ENCODE results near the gene KAZN. TPM values are rescaled to one million over a fixed set of nuclear protein-coding genes. Genes with fewer than 3 reads are reported as not detected.
"Not testable (repeated sequence)": the region's sequence is repeated elsewhere in the genome, so short reads cannot be mapped to it uniquely, and the experiment has no call there.

The KAZN gene
- total RNA-seq, 1 donor from 2014 or later = 7.9 TPM

GRCh38 chr1:14958249-14959058, 360.0 kb downstream of the KAZN start:
- peak overlapping the region; percentile 2 for H3K4me3 Mint-ChIP-seq (ENCODE audit: unreplicated experiment)
- no peak for DNase-seq
- TF ChIP-seq CTCF (IDR thresholded peaks at IDR 0.05; ENCODE audit: partially characterized antibody, unreplicated experiment) = no peak
- H3K4me1 Mint-ChIP-seq (ENCODE audit: low read depth, unreplicated experiment) = peaks cover 11% of the 10 kb centered on the region
- H3K27me3 Mint-ChIP-seq (ENCODE audit: unreplicated experiment) = no peaks in the 10 kb centered on the region
- peaks cover 8% of the 10 kb centered on the region for H3K9me3 Mint-ChIP-seq (ENCODE audit: unreplicated experiment)
- peak overlapping the region; percentile 43 for H3K27ac Mint-ChIP-seq (ENCODE audit: unreplicated experiment)
- H3K36me3 Mint-ChIP-seq (ENCODE audit: unreplicated experiment) = no peaks in the 10 kb centered on the region

- Mint-ChIP-seq H3K27ac (ENCODE audit: unreplicated experiment) (peak overlapping the region; percentile 43), H3K36me3 (ENCODE audit: unreplicated experiment) (no peaks in the 10 kb centered on the region), H3K4me1 (ENCODE audit: low read depth, unreplicated experiment) (peaks cover 11% of the 10 kb centered on the region), H3K27me3 (ENCODE audit: unreplicated experiment) (no peaks in the 10 kb centered on the region), H3K9me3 (ENCODE audit: unreplicated experiment) (peaks cover 11% of the 10 kb centered on the region), H3K4me3 (ENCODE audit: unreplicated experiment) (peak overlapping the region; percentile 2)
- no peak for DNase-seq
- no peak for TF ChIP-seq CTCF (IDR thresholded peaks at IDR 0.05; ENCODE audit: partially characterized antibody, unreplicated experiment)
Observed at GRCh38 chr1:14959059-14959694, 360.7 kb downstream of the KAZN start.

- H3K4me3 Mint-ChIP-seq (ENCODE audit: unreplicated experiment) = no peak overlapping the region
- H3K9me3 Mint-ChIP-seq (ENCODE audit: unreplicated experiment) = peaks cover 11% of the 10 kb centered on the region
- TF ChIP-seq CTCF (IDR thresholded peaks at IDR 0.05; ENCODE audit: partially characterized antibody, unreplicated experiment) = no peak
- H3K27ac Mint-ChIP-seq (ENCODE audit: unreplicated experiment) = no peak overlapping the region
- no peaks in the 10 kb centered on the region for H3K27me3 Mint-ChIP-seq (ENCODE audit: unreplicated experiment)
- H3K4me1 Mint-ChIP-seq (ENCODE audit: low read depth, unreplicated experiment) = peaks cover 11% of the 10 kb centered on the region
- no peak for DNase-seq
- no peaks in the 10 kb centered on the region for H3K36me3 Mint-ChIP-seq (ENCODE audit: unreplicated experiment)
Observed at GRCh38 chr1:14961661-14962267, 363.3 kb downstream of the KAZN start.

GRCh38 chr1:14962407-14962806, 363.9 kb downstream of the KAZN start:
- DNase-seq = no peak
- peaks cover 2% of the 10 kb centered on the region for H3K36me3 Mint-ChIP-seq (ENCODE audit: unreplicated experiment)
- no peak overlapping the region for H3K4me3 Mint-ChIP-seq (ENCODE audit: unreplicated experiment)
- TF ChIP-seq CTCF (IDR thresholded peaks at IDR 0.05; ENCODE audit: partially characterized antibody, unreplicated experiment) = no peak
- peaks cover 6% of the 10 kb centered on the region for H3K4me1 Mint-ChIP-seq (ENCODE audit: low read depth, unreplicated experiment)
- peaks cover 11% of the 10 kb centered on the region for H3K9me3 Mint-ChIP-seq (ENCODE audit: unreplicated experiment)
- H3K27ac Mint-ChIP-seq (ENCODE audit: unreplicated experiment) = no peak overlapping the region
- H3K27me3 Mint-ChIP-seq (ENCODE audit: unreplicated experiment) = no peaks in the 10 kb centered on the region

GRCh38 chr1:14963791-14964710, 365.6 kb downstream of the KAZN start:
- H3K27ac Mint-ChIP-seq (ENCODE audit: unreplicated experiment); DNase-seq; H3K36me3 Mint-ChIP-seq (ENCODE audit: unreplicated experiment); H3K4me3 Mint-ChIP-seq (ENCODE audit: unreplicated experiment); H3K27me3 Mint-ChIP-seq (ENCODE audit: unreplicated experiment); H3K4me1 Mint-ChIP-seq (ENCODE audit: low read depth, unreplicated experiment): not testable (repeated sequence)
- peaks cover 11% of the 10 kb centered on the region for H3K9me3 Mint-ChIP-seq (ENCODE audit: unreplicated experiment)
